ENCODE results near the gene CDC42EP3.

The CDC42EP3 gene

DNA sequence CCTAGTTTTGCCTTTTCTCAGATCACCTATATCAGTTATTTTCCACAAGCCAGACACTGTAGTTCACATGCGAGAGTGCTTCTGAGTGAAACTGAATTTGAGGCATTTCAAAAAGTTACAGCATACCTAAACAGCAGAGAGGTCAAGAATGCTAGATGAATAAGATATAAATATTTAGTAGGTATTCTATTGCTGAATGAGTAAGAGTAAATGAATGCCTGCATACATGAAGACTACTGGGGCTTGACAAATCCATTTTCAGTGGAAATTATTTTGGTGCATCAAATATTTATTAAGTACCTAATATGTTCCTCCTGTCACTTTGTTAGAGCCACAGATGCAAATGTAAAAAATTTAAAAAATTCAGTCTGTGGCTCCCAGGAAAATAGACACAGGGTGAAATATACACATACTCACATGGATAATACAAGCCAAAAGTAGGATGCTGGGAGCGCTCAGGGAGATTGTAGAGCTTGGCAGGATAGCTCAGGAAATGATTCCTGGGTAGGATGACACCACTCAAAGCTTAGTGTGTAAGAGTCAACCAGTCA is 27.6 kb upstream of the CDC42EP3 start:
- no peak overlapping the region for H3K9ac ChIP-seq (ENCODE audit: low read length)

DNA sequence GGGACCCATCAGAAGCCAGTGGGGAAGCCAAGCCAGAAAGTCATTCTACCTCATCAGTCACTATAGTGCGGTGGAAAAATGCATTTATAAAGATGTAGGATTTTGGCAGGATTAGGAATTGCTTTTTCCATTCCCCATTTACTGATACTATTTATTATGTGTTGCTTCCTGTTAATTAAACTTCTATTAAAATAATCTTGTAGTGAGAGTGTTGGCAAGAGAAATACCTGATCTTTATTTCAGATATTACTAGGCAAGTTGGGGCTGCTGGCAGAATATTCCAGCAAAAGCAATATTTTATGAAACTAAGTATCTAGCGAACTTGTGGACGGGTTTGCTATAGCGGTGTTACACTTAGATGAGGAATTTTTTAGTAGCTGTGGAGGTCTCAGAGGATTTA is 23.9 kb upstream of the CDC42EP3 start:
- no peak overlapping the region for H3K27ac ChIP-seq (ENCODE audit: low read length)
- no peak overlapping the region for H3K9ac ChIP-seq (ENCODE audit: low read length)
- H3K36me3 ChIP-seq (replicated peaks; ENCODE audit: insufficient read depth, low read length) = no peaks in the 10 kb centered on the region
- no peaks in the 10 kb centered on the region for H3K79me2 ChIP-seq (ENCODE audit: low read length)
- no peak for TF ChIP-seq EZH2 (optimal IDR thresholded peaks at IDR 0.05; ENCODE audit: low read depth, low read length)
- TF ChIP-seq EZH2phosphoT487 (IDR thresholded peaks at IDR 0.05; ENCODE audit: low read length) = no peak
- TF ChIP-seq, protein P1, sequence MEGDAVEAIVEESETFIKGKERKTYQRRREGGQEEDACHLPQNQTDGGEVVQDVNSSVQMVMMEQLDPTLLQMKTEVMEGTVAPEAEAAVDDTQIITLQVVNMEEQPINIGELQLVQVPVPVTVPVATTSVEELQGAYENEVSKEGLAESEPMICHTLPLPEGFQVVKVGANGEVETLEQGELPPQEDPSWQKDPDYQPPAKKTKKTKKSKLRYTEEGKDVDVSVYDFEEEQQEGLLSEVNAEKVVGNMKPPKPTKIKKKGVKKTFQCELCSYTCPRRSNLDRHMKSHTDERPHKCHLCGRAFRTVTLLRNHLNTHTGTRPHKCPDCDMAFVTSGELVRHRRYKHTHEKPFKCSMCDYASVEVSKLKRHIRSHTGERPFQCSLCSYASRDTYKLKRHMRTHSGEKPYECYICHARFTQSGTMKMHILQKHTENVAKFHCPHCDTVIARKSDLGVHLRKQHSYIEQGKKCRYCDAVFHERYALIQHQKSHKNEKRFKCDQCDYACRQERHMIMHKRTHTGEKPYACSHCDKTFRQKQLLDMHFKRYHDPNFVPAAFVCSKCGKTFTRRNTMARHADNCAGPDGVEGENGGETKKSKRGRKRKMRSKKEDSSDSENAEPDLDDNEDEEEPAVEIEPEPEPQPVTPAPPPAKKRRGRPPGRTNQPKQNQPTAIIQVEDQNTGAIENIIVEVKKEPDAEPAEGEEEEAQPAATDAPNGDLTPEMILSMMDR (IDR thresholded peaks at IDR 0.05; ENCODE audit: low read length) = no peak
- H3K9me3 ChIP-seq (replicated peaks; ENCODE audit: insufficient read depth, low read length) = no peaks in the 10 kb centered on the region
- H2AFZ ChIP-seq (ENCODE audit: low read length) = no peak overlapping the region
- H3K9me2 ChIP-seq (replicated peaks; ENCODE audit: insufficient read depth, low read length) = no peaks in the 10 kb centered on the region
- H3K4me2 ChIP-seq (ENCODE audit: low read depth, low read length) = no peak overlapping the region
- no peak for DNase-seq
- H4K20me1 ChIP-seq (ENCODE audit: insufficient read depth, low read length) = no peaks in the 10 kb centered on the region
- no peaks in the 10 kb centered on the region for H3F3A ChIP-seq (ENCODE audit: insufficient read depth, low read length)
- H3K4me3 ChIP-seq (ENCODE audit: low read length) = no peak overlapping the region
- 0 out of 2 replicates have a peak, but pooled peaks cover 5% of the 10 kb centered on the region for H3K27me3 ChIP-seq (replicated peaks; ENCODE audit: insufficient read depth, low read length)
- no peaks in the 10 kb centered on the region for H3K4me1 ChIP-seq (ENCODE audit: low read length)

More for the DNA sequence above, 27.6 kb upstream of the CDC42EP3 start:
- DNase-seq = no peak
- Histone ChIP-seq H3K27ac (ENCODE audit: low read length) (no peak overlapping the region), H3K27me3 (replicated peaks; ENCODE audit: insufficient read depth, low read length) (no peaks in the 10 kb centered on the region), H3K4me1 (ENCODE audit: low read length) (no peaks in the 10 kb centered on the region), H3K4me3 (ENCODE audit: low read length) (no peak overlapping the region), H3K79me2 (ENCODE audit: low read length) (no peaks in the 10 kb centered on the region), H4K20me1 (ENCODE audit: insufficient read depth, low read length) (no peaks in the 10 kb centered on the region), H3K36me3 (replicated peaks; ENCODE audit: insufficient read depth, low read length) (no peaks in the 10 kb centered on the region), H3F3A (ENCODE audit: insufficient read depth, low read length) (no peaks in the 10 kb centered on the region), H2AFZ (ENCODE audit: low read length) (no peak overlapping the region), H3K9me3 (replicated peaks; ENCODE audit: insufficient read depth, low read length) (no peaks in the 10 kb centered on the region), H3K4me2 (ENCODE audit: low read depth, low read length) (no peak overlapping the region), H3K9me2 (replicated peaks; ENCODE audit: insufficient read depth, low read length) (no peaks in the 10 kb centered on the region)
- TF ChIP-seq, protein P1 (IDR thresholded peaks at IDR 0.05; ENCODE audit: low read length) = no peak
- TF ChIP-seq EZH2phosphoT487 (IDR thresholded peaks at IDR 0.05; ENCODE audit: low read length) = no peak
- no peak for TF ChIP-seq EZH2 (optimal IDR thresholded peaks at IDR 0.05; ENCODE audit: low read depth, low read length)

DNA sequence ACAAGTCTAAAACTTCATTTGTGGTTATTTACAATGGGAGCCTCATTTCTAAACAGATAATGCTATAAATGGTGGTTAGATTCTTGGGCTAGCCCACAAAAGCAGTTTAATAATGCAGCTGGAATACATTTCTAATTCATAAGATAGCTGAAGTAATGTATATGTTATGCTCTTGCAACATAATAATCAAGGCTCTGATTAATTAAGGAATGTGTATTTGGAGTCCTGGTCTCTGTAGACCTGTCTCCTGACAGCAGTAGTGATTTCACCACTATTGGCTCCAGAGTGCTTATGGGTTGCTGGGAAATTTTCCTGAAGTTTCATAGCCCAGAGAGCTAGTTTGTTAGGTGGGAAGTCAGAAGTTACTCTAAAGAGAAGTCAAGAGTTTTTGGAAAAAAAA is 21.3 kb upstream of the CDC42EP3 start:
- Histone ChIP-seq H3K27me3 (replicated peaks; ENCODE audit: insufficient read depth, low read length) (0 out of 2 replicates have a peak, but pooled peaks cover 5% of the 10 kb centered on the region), H2AFZ (ENCODE audit: low read length) (no peak overlapping the region), H3K9me2 (replicated peaks; ENCODE audit: insufficient read depth, low read length) (no peaks in the 10 kb centered on the region), H3K4me1 (ENCODE audit: low read length) (no peaks in the 10 kb centered on the region), H3K4me3 (ENCODE audit: low read length) (no peak overlapping the region), H3K27ac (ENCODE audit: low read length) (no peak overlapping the region), H3K36me3 (replicated peaks; ENCODE audit: insufficient read depth, low read length) (no peaks in the 10 kb centered on the region), H3K79me2 (ENCODE audit: low read length) (no peaks in the 10 kb centered on the region), H3K4me2 (ENCODE audit: low read depth, low read length) (no peak overlapping the region), H3K9ac (ENCODE audit: low read length) (no peak overlapping the region), H3F3A (ENCODE audit: insufficient read depth, low read length) (no peaks in the 10 kb centered on the region), H4K20me1 (ENCODE audit: insufficient read depth, low read length) (no peaks in the 10 kb centered on the region), H3K9me3 (replicated peaks; ENCODE audit: insufficient read depth, low read length) (no peaks in the 10 kb centered on the region)
- DNase-seq = no peak
- TF ChIP-seq, protein P1 (IDR thresholded peaks at IDR 0.05; ENCODE audit: low read length) = no peak
- no peak for TF ChIP-seq EZH2 (optimal IDR thresholded peaks at IDR 0.05; ENCODE audit: low read depth, low read length)
- TF ChIP-seq EZH2phosphoT487 (IDR thresholded peaks at IDR 0.05; ENCODE audit: low read length) = no peak

Data from MM.1S (cell line).